HCT116 (cell line): Measurements from ENCODE around the gene MAP3K20. TPM values are rescaled to one million over a fixed set of nuclear protein-coding genes. Genes with fewer than 3 reads are reported as not detected.

ENCODE experiments used
- ATAC-seq: fragments of 200-7000 bp; cut with Tn5 transposase; 2 replicates; pipeline ENCODE4 v1.9.1; 2020; ENCODE audit warnings: mild to moderate bottlenecking, moderate library complexity
- BruUV-seq: library from RNA; stranded (reverse); fragments of 400-500 nt; replicated peaks from 2 replicates; lab custom pipeline; 2021; lab: Mats Ljungman, UMichigan
- CTCF ChIA-PET: fragments of 300-600 bp; sonication (Branson Sonifier 250); formaldehyde crosslinking; loops from one replicate; lab custom pipeline; 2021; ENCODE audit warnings: antibody characterized with exemption; lab: Charles Lee
- POLR2A ChIA-PET: fragments of 300-600, 350-600 bp; sonication (Branson Sonifier 250); formaldehyde crosslinking; loops from one replicate; lab custom pipeline; 2021; ENCODE audit warnings: antibody characterized with exemption; lab: Charles Lee
- RAD21 ChIA-PET, 2 experiments: fragments of 300-600 bp; sonication (Branson Sonifier 250); formaldehyde crosslinking; loops; one replicate each; lab custom pipeline; 2023; ENCODE audit warnings: low total read pairs in 2 of 2; ENCODE audit not compliant: uncharacterized antibody in 2 of 2, unreplicated experiment in 2 of 2, low non-redundant PET in 1 of 2; lab: Charles Lee
- DNase-seq: peaks from one replicate; pipeline ENCODE4 v3.0.0-alpha.2; 2010; ENCODE audit warnings: low read depth, low spot score
- H2AFZ ChIP-seq: fragments of 200-600 bp; shearing (Covaris generic), sonication (generic); 2 replicates; pipeline ENCODE4 v1.6.1; 2017; ENCODE audit warnings: low read depth, mixed run types, mixed read lengths, antibody characterized with exemption, low read length; ENCODE audit not compliant: poor library complexity, severe bottlenecking
- H3K27ac ChIP-seq: 2 replicates; pipeline ENCODE4 v1.5.1; 2012; ENCODE audit warnings: low read depth, low read length
- H3K27me3 ChIP-seq: fragments of 200-600 bp; sonication (generic); 2 replicates; pipeline ENCODE4 v1.6.1; 2016; ENCODE audit warnings: mixed run types, low read length, mixed read lengths; ENCODE audit not compliant: insufficient read depth
- H3K36me3 ChIP-seq, 2 experiments: fragments of 200-500 bp in 1 of 2; fragments of 200-600 bp in 1 of 2; sonication (Bioruptor generic) in 1 of 2; sonication (generic) in 1 of 2; 2 replicates each; pipeline versions ENCODE4 v1.5.1 to v1.6.1; 2014 to 2016; ENCODE audit warnings: low read length in 2 of 2, inconsistent platforms in 1 of 2, mixed read lengths in 1 of 2, mixed run types in 1 of 2; ENCODE audit not compliant: insufficient read depth in 2 of 2, control insufficient read depth in 1 of 2
- H3K4me1 ChIP-seq, 2 experiments: fragments of 200-600 bp in 1 of 2; sonication (generic) in 1 of 2; 2 replicates each; pipeline versions ENCODE4 v1.5.1 to v1.6.1; 2012 to 2017; ENCODE audit warnings: low read length in 2 of 2, inconsistent platforms in 1 of 2, mild to moderate bottlenecking in 1 of 2, mixed read lengths in 1 of 2, mixed run types in 1 of 2, moderate library complexity in 1 of 2; ENCODE audit not compliant: insufficient read depth in 2 of 2, control insufficient read depth in 1 of 2
- H3K4me2 ChIP-seq: fragments of 200-600 bp; sonication (generic); 2 replicates; pipeline ENCODE4 v1.6.1; 2017; ENCODE audit warnings: mixed run types, low read length, mixed read lengths
- H3K4me3 ChIP-seq, 2 experiments: fragments of 200-600 bp in 1 of 2; sonication (generic) in 1 of 2; replicated peaks in 1 of 2; 2 replicates each; pipeline ENCODE4 v1.5.1; 2011 to 2016; ENCODE audit warnings: low read length in 2 of 2, control low read depth in 1 of 2, low read depth in 1 of 2, mild to moderate bottlenecking in 1 of 2, mixed read lengths in 1 of 2, mixed run types in 1 of 2
- H3K79me2 ChIP-seq: fragments of 200-600 bp; sonication (generic); 2 replicates; pipeline ENCODE4 v1.6.1; 2017; ENCODE audit warnings: mild to moderate bottlenecking, mixed run types, low read length, moderate library complexity, mixed read lengths; ENCODE audit not compliant: insufficient read depth
- H3K9ac ChIP-seq: fragments of 200-600 bp; sonication (generic); 2 replicates; pipeline ENCODE4 v1.6.1; 2016; ENCODE audit warnings: low read length, mixed read lengths
- H3K9me2 ChIP-seq: fragments of 200-600 bp; sonication (generic), shearing (Covaris generic); 2 replicates; pipeline ENCODE4 v1.6.1; 2017; ENCODE audit warnings: mixed run types, mild to moderate bottlenecking, moderate library complexity; ENCODE audit not compliant: insufficient read depth
- H3K9me3 ChIP-seq, 2 experiments: fragments of 200-500 bp in 1 of 2; fragments of 200-600 bp in 1 of 2; sonication (Bioruptor generic) in 1 of 2; sonication (generic) in 1 of 2; 2 replicates each; pipeline ENCODE4 v1.6.1; 2014 to 2017; ENCODE audit warnings: low read length in 2 of 2, mixed read lengths in 2 of 2, inconsistent platforms in 1 of 2, low read depth in 1 of 2, mild to moderate bottlenecking in 1 of 2, mixed run types in 1 of 2, moderate library complexity in 1 of 2; ENCODE audit not compliant: control insufficient read depth in 1 of 2, insufficient read depth in 1 of 2
- H4K20me1 ChIP-seq: fragments of 200-600 bp; sonication (generic), shearing (Covaris generic); 2 replicates; pipeline ENCODE4 v1.6.1; 2017; ENCODE audit warnings: mixed run types, mild to moderate bottlenecking, moderate library complexity; ENCODE audit not compliant: insufficient read depth
- ELF1 ChIP-seq: IDR thresholded peaks from 2 replicates; pipeline ENCODE4 v1.6.1; 2012; ENCODE audit warnings: low read depth, borderline replicate concordance
- EZH2phosphoT487 ChIP-seq: fragments of 200-600 bp; IDR thresholded peaks from 2 replicates; pipeline ENCODE4 v1.6.1; 2018; ENCODE audit warnings: antibody characterized with exemption, borderline replicate concordance
- JUND ChIP-seq: IDR thresholded peaks from 2 replicates; pipeline ENCODE4 v1.6.1; 2012
- POLR2A ChIP-seq: IDR thresholded peaks from 2 replicates; pipeline ENCODE4 v1.7.0; 2011; ENCODE audit warnings: borderline replicate concordance; ENCODE audit not compliant: insufficient read depth, insufficient read length; ENCODE audit errors: extremely low read depth
- POLR2AphosphoS5 ChIP-seq: IDR thresholded peaks from 2 replicates; pipeline ENCODE4 v1.6.1; 2011; ENCODE audit warnings: mild to moderate bottlenecking, low read depth, low read length, moderate library complexity
- RAD21 ChIP-seq: IDR thresholded peaks from 2 replicates; pipeline ENCODE4 v1.6.1; 2012; ENCODE audit warnings: low read depth, mild to moderate bottlenecking
- SIN3A ChIP-seq: IDR thresholded peaks from 2 replicates; pipeline ENCODE4 v1.6.1; 2012; ENCODE audit warnings: low read depth
- SP1 ChIP-seq: IDR thresholded peaks from 2 replicates; pipeline ENCODE4 v1.6.1; 2012; ENCODE audit warnings: low read depth
- TCF7L2 ChIP-seq: IDR thresholded peaks from 2 replicates; pipeline ENCODE4 v1.7.0; 2011; ENCODE audit warnings: borderline replicate concordance, inconsistent platforms; ENCODE audit not compliant: insufficient read depth, insufficient read length; ENCODE audit errors: extremely low read depth
- intact Hi-C: fragments of 100-400 bp; cut with micrococcal nuclease; formaldehyde crosslinking; loops from 2 replicates; pipeline ENCODE4 v1.10.0; 2022
- total RNA-seq: library from RNA; stranded (reverse); gene quantifications from one replicate; pipeline ENCODE4 v1.2.1, GENCODE V29; 2021; ENCODE audit not compliant: unreplicated experiment
- TF ChIP-seq, protein P1 (sequence below): IDR thresholded peaks from 2 replicates; pipeline ENCODE4 v1.6.1; 2012
- TF ChIP-seq, protein P2 (sequence below): IDR thresholded peaks from 2 replicates; pipeline ENCODE4 v1.6.1; 2012
- TF ChIP-seq, protein P3 (sequence below): IDR thresholded peaks from 2 replicates; pipeline ENCODE4 v1.6.1; 2012; ENCODE audit warnings: low read depth
- TF ChIP-seq, protein P4 (sequence below): IDR thresholded peaks from 2 replicates; pipeline ENCODE4 v1.6.1; 2011; ENCODE audit warnings: mild to moderate bottlenecking, low read length, moderate library complexity; ENCODE audit not compliant: insufficient replicate concordance; ENCODE audit errors: extremely low read depth

MAP3K20 gene
- total RNA-seq, 1 experiment from 2014 or later: 40.0 TPM

DNA sequence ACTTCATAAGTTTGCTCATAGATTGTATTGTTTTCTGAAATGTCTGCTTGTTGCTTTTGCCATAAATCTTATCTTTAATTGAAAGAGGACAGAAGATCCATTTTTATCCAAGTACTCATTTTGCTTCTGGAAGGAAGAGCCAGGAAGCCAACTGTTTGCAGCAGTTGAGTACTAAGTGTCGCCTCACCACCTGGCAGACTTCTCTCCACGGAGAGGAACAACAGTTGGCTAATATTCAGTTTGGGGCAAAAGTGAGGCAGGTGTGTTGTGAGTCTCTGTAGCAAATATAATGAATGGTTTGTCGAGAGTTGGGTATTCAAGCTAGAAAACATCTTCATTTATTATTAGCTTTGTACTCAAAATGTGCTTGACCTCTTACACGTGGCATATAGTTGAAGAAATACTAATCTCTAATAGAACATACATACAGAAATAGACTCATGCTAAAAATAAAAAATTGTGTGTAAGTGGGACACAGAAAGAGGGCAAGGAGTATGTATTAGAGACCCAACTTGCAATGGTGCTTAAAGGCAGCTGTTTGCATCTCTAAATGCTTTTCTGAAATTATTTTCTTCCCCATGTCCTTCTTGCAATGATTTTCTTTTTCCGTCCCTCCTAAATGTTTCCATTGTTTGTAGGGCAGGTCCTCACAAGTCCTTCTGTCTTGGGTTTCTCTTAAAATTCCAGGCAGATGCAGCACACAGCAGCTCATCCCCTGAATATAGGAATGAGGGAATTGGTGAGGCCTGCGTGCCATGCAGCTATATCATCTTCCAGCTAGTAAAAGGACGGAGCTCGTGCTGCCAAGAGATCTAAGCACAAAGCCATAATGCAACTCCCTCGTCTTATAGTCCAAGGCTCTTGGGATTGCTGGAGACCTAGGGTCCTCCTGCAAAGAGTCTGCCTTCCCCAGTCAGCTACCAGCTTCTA lies 44.8 kb upstream of the MAP3K20 start (continued):
- TF ChIP-seq POLR2AphosphoS5 (no peak), SIN3A (no peak), JUND (no peak), RAD21 (no peak), EZH2phosphoT487 (no peak)
- TF ChIP-seq, protein P1, sequence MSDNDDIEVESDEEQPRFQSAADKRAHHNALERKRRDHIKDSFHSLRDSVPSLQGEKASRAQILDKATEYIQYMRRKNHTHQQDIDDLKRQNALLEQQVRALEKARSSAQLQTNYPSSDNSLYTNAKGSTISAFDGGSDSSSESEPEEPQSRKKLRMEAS: no peak
- TF ChIP-seq, protein P2, sequence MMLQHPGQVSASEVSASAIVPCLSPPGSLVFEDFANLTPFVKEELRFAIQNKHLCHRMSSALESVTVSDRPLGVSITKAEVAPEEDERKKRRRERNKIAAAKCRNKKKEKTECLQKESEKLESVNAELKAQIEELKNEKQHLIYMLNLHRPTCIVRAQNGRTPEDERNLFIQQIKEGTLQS: no peak
- TF ChIP-seq, protein P3, sequence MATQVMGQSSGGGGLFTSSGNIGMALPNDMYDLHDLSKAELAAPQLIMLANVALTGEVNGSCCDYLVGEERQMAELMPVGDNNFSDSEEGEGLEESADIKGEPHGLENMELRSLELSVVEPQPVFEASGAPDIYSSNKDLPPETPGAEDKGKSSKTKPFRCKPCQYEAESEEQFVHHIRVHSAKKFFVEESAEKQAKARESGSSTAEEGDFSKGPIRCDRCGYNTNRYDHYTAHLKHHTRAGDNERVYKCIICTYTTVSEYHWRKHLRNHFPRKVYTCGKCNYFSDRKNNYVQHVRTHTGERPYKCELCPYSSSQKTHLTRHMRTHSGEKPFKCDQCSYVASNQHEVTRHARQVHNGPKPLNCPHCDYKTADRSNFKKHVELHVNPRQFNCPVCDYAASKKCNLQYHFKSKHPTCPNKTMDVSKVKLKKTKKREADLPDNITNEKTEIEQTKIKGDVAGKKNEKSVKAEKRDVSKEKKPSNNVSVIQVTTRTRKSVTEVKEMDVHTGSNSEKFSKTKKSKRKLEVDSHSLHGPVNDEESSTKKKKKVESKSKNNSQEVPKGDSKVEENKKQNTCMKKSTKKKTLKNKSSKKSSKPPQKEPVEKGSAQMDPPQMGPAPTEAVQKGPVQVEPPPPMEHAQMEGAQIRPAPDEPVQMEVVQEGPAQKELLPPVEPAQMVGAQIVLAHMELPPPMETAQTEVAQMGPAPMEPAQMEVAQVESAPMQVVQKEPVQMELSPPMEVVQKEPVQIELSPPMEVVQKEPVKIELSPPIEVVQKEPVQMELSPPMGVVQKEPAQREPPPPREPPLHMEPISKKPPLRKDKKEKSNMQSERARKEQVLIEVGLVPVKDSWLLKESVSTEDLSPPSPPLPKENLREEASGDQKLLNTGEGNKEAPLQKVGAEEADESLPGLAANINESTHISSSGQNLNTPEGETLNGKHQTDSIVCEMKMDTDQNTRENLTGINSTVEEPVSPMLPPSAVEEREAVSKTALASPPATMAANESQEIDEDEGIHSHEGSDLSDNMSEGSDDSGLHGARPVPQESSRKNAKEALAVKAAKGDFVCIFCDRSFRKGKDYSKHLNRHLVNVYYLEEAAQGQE: no peak

DNA sequence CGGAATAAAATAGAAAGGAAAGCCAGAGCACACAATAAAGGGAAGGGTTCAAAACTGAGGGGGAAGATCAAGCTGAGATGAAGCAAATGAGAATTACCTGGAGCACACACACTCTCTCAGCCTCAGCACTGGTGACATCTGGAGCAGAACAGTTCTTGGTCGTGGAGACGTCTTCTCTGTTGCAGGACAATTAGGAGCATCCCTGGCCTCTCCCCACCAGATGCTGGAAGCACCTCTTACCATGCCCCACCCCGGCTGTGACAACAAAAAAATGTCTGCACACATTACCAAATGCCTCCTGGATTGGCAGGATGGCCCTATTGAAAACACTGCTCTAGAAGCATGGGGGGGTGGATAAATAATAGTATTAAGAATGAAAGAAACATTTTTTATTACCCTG lies 43.6 kb upstream of the MAP3K20 start:
- Histone ChIP-seq H2AFZ (no peak overlapping the region), H3K9me2 (no peaks in the 10 kb centered on the region), H4K20me1 (no peaks in the 10 kb centered on the region), H3K27me3 (no peaks in the 10 kb centered on the region), H3K4me3 (no peak overlapping the region), H3K36me3 (no peaks in the 10 kb centered on the region), H3K4me2 (no peak overlapping the region), H3K9me3 (no peaks in the 10 kb centered on the region), H3K79me2 (no peaks in the 10 kb centered on the region), H3K27ac (no peak overlapping the region), H3K4me1 (peaks cover 0 to 4% of the 10 kb centered on the region in 2 experiments; a peak in 2 of 4 replicates), H3K9ac (no peak overlapping the region)
- POLR2A ChIA-PET: no interaction called here
- ATAC-seq: no peak
- intact Hi-C loops: no loop called here
- no TSS peak for BruUV-seq
- DNase-seq: no peak
- CTCF ChIA-PET: interaction anchor here (1.2 to 1.8 kb wide), 2 partner anchors 366 to 369 kb away, joined by 4 read pairs; no protein-coding TSS in a partner anchor
- RAD21 ChIA-PET: no interaction called here
- TF ChIP-seq, protein P4, sequence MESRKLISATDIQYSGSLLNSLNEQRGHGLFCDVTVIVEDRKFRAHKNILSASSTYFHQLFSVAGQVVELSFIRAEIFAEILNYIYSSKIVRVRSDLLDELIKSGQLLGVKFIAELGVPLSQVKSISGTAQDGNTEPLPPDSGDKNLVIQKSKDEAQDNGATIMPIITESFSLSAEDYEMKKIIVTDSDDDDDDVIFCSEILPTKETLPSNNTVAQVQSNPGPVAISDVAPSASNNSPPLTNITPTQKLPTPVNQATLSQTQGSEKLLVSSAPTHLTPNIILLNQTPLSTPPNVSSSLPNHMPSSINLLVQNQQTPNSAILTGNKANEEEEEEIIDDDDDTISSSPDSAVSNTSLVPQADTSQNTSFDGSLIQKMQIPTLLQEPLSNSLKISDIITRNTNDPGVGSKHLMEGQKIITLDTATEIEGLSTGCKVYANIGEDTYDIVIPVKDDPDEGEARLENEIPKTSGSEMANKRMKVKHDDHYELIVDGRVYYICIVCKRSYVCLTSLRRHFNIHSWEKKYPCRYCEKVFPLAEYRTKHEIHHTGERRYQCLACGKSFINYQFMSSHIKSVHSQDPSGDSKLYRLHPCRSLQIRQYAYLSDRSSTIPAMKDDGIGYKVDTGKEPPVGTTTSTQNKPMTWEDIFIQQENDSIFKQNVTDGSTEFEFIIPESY: no peak
- TF ChIP-seq TCF7L2: no peak
- no peak for TF ChIP-seq SP1
- TF ChIP-seq ELF1: no peak
- TF ChIP-seq POLR2A: no peak
- no peak for TF ChIP-seq JUND
- TF ChIP-seq, protein P1: no peak
- TF ChIP-seq, protein P3: no peak
